HUES64 (cell line): ENCODE data around the gene GABRE.

Source experiments
- H3K27ac ChIP-seq: 2 replicates; pipeline ENCODE4 v1.7.0; 2013; ENCODE audit warnings: low read depth, low read length, inconsistent platforms
- H3K27me3 ChIP-seq: 2 replicates; pipeline ENCODE4 v1.6.1; 2013; ENCODE audit warnings: mild to moderate bottlenecking, low read length; ENCODE audit not compliant: insufficient read depth
- H3K36me3 ChIP-seq: 2 replicates; pipeline ENCODE4 v1.6.1; 2013; ENCODE audit warnings: mild to moderate bottlenecking, low read length; ENCODE audit not compliant: insufficient read depth
- H3K4me1 ChIP-seq: 2 replicates; pipeline ENCODE4 v1.6.1; 2013; ENCODE audit warnings: mild to moderate bottlenecking, low read length, moderate library complexity; ENCODE audit not compliant: insufficient read depth
- H3K4me3 ChIP-seq: 2 replicates; pipeline ENCODE4 v1.5.1; 2013; ENCODE audit warnings: mild to moderate bottlenecking, low read length, moderate library complexity
- H3K9ac ChIP-seq: 2 replicates; pipeline ENCODE4 v1.6.1; 2013; ENCODE audit warnings: mild to moderate bottlenecking, low read depth, low read length
- H3K9me3 ChIP-seq: 2 replicates; pipeline ENCODE4 v1.6.1; 2013; ENCODE audit warnings: low read depth, low read length; ENCODE audit not compliant: insufficient read depth
- WGBS: fragments of 150-250, 120-280 bp; methylation state at CpG from one replicate; pipeline ENCODE4 v1.1.7; 2013; ENCODE audit warnings: missing lambda C conversion rate; 5-methylcytosine and 5-hydroxymethylcytosine counted together

Gene GABRE

GRCh38 chrX:151984328-151984727 lies 9.9 kb upstream of the GABRE start:
- H3K36me3 ChIP-seq, result no peaks in the 10 kb centered on the region
- WGBS, result 62% methylated on average over 3 of the region's 3 CpGs
- no peaks in the 10 kb centered on the region for H3K27me3 ChIP-seq
- H3K4me3 ChIP-seq, result no peak overlapping the region
- no peaks in the 10 kb centered on the region for H3K4me1 ChIP-seq
- no peak overlapping the region for H3K27ac ChIP-seq
- no peaks in the 10 kb centered on the region for H3K9me3 ChIP-seq
- no peak overlapping the region for H3K9ac ChIP-seq

- Histone ChIP-seq H3K9me3 (no peaks in the 10 kb centered on the region), H3K4me1 (no peaks in the 10 kb centered on the region)
Measured at GRCh38 chrX:151983186-151983585, 8.7 kb upstream of the GABRE start.

GRCh38 chrX:151982222-151982621 lies 7.7 kb upstream of the GABRE start:
- 95% methylated on average over 3 of the region's 3 CpGs for WGBS
- Histone ChIP-seq H3K4me3 (no peak overlapping the region), H3K27ac (no peak overlapping the region), H3K4me1 (no peaks in the 10 kb centered on the region), H3K27me3 (no peaks in the 10 kb centered on the region; the same call in 1 of the 2 replicates), H3K9me3 (no peaks in the 10 kb centered on the region), H3K9ac (no peak overlapping the region), H3K36me3 (no peaks in the 10 kb centered on the region)

More at GRCh38 chrX:151983186-151983585, 8.7 kb upstream of the GABRE start:
- no peak overlapping the region for H3K27ac ChIP-seq
- H3K27me3 ChIP-seq, result no peaks in the 10 kb centered on the region; the same call in 1 of the 2 replicates
- no peak overlapping the region for H3K9ac ChIP-seq
- no peak overlapping the region for H3K4me3 ChIP-seq
- no peaks in the 10 kb centered on the region for H3K36me3 ChIP-seq

- Histone ChIP-seq H3K4me1 (no peaks in the 10 kb centered on the region), H3K9ac (no peak overlapping the region), H3K4me3 (no peak overlapping the region), H3K36me3 (no peaks in the 10 kb centered on the region), H3K9me3 (no peaks in the 10 kb centered on the region), H3K27ac (no peak overlapping the region), H3K27me3 (no peaks in the 10 kb centered on the region; the same call in 1 of the 2 replicates)
- WGBS, result 97% methylated on average over 2 of the region's 2 CpGs
Measured at GRCh38 chrX:151981129-151981528, 6.7 kb upstream of the GABRE start.

- Histone ChIP-seq H3K9me3 (no peaks in the 10 kb centered on the region), H3K9ac (no peak overlapping the region), H3K4me3 (no peak overlapping the region), H3K4me1 (no peaks in the 10 kb centered on the region), H3K36me3 (no peaks in the 10 kb centered on the region), H3K27ac (no peak overlapping the region), H3K27me3 (peaks cover 26% of the 10 kb centered on the region)
- 83% methylated on average over 1 of the region's 1 CpG for WGBS
Measured at GRCh38 chrX:151977923-151978322, 3.4 kb upstream of the GABRE start.

- Histone ChIP-seq H3K9ac (no peak overlapping the region), H3K27me3 (peaks cover 30% of the 10 kb centered on the region), H3K27ac (no peak overlapping the region), H3K4me1 (no peaks in the 10 kb centered on the region), H3K4me3 (no peak overlapping the region), H3K36me3 (no peaks in the 10 kb centered on the region), H3K9me3 (no peaks in the 10 kb centered on the region)
- WGBS, result 83% methylated on average over 5 of the region's 5 CpGs
Measured at GRCh38 chrX:151977009-151977408, 2.5 kb upstream of the GABRE start.

GRCh38 chrX:151975736-151976275 lies 1.3 kb upstream of the GABRE start:
- H3K27me3 ChIP-seq, result peaks cover 30% of the 10 kb centered on the region
- WGBS, result 98% methylated on average over 4 of the region's 5 CpGs

GRCh38 chrX:151975228-151975593 lies 735 bp upstream of the GABRE start:
- WGBS, result 83% methylated on average over 8 of the region's 8 CpGs
- Histone ChIP-seq H3K9ac (no peak overlapping the region), H3K4me1 (no peaks in the 10 kb centered on the region), H3K27ac (no peak overlapping the region), H3K4me3 (peak overlapping the region; percentile 45), H3K36me3 (no peaks in the 10 kb centered on the region), H3K27me3 (peaks cover 30% of the 10 kb centered on the region), H3K9me3 (no peaks in the 10 kb centered on the region)

More at GRCh38 chrX:151975736-151976275, 1.3 kb upstream of the GABRE start:
- Histone ChIP-seq H3K27ac (no peak overlapping the region), H3K9ac (no peak overlapping the region), H3K4me3 (no peak overlapping the region), H3K36me3 (no peaks in the 10 kb centered on the region), H3K4me1 (no peaks in the 10 kb centered on the region), H3K9me3 (no peaks in the 10 kb centered on the region)

- H3K4me1 ChIP-seq, result no peaks in the 10 kb centered on the region
- H3K9ac ChIP-seq, result no peak overlapping the region
- no peaks in the 10 kb centered on the region for H3K36me3 ChIP-seq
- WGBS, result 32% methylated on average over 21 of the region's 21 CpGs
- peaks cover 30% of the 10 kb centered on the region for H3K27me3 ChIP-seq
- peak overlapping the region; percentile 45 for H3K4me3 ChIP-seq
- no peak overlapping the region for H3K27ac ChIP-seq
- no peaks in the 10 kb centered on the region for H3K9me3 ChIP-seq
Measured at GRCh38 chrX:151973851-151974335, 583 bp downstream of the GABRE start.

- H3K4me1 ChIP-seq, result no peaks in the 10 kb centered on the region
- no peaks in the 10 kb centered on the region for H3K36me3 ChIP-seq
- H3K4me3 ChIP-seq, result no peak overlapping the region
- WGBS, result 62% methylated on average over 3 of the region's 4 CpGs
- no peak overlapping the region for H3K9ac ChIP-seq
- no peaks in the 10 kb centered on the region for H3K9me3 ChIP-seq
- H3K27ac ChIP-seq, result no peak overlapping the region
- peaks cover 30% of the 10 kb centered on the region for H3K27me3 ChIP-seq
Measured at GRCh38 chrX:151973060-151973661, 1.3 kb downstream of the GABRE start.

- WGBS, result 96% methylated on average over 6 of the region's 6 CpGs
- Histone ChIP-seq H3K36me3 (no peaks in the 10 kb centered on the region), H3K9ac (no peak overlapping the region), H3K27ac (no peak overlapping the region), H3K27me3 (peaks cover 28% of the 10 kb centered on the region), H3K4me3 (no peak overlapping the region), H3K4me1 (no peaks in the 10 kb centered on the region), H3K9me3 (no peaks in the 10 kb centered on the region)
Measured at GRCh38 chrX:151970661-151971060, 3.8 kb downstream of the GABRE start.
